Sigmoid colon (tissue), 7 donors: ENCODE data around the gene CLIP4. TPM values are rescaled to one million over a fixed set of nuclear protein-coding genes. Genes with fewer than 3 reads are reported as not detected.
A peak's percentile ranks its signal among the peaks of the same experiment; 100 is the strongest.

Experiments
- DNase-seq: peaks from one replicate; pipeline ENCODE4 v3.0.0-alpha.2; 2019
- H3K27ac ChIP-seq, 4 donors: fragments of 200-600 bp; sonication (generic); one replicate each; pipeline ENCODE4 v1.5.1; 2016 to 2019; ENCODE audit warnings: mild to moderate bottlenecking in 1 of 4
- H3K27me3 ChIP-seq, 3 donors: fragments of 200-600 bp; sonication (generic); one replicate each; pipeline ENCODE4 v1.5.1; 2019; ENCODE audit warnings: mild to moderate bottlenecking in 1 of 3
- H3K36me3 ChIP-seq, 4 donors: fragments of 200-600 bp; sonication (generic); one replicate each; pipeline ENCODE4 v1.5.1; 2016 to 2019
- H3K4me1 ChIP-seq, 4 donors: fragments of 200-600 bp; sonication (generic); one replicate each; pipeline ENCODE4 v1.5.1; 2017 to 2019
- H3K4me3 ChIP-seq, 4 donors: fragments of 200-600 bp; sonication (generic); one replicate each; pipeline ENCODE4 v1.5.1; 2017 to 2019; ENCODE audit warnings: mild to moderate bottlenecking in 2 of 4, moderate library complexity in 1 of 4
- H3K9me3 ChIP-seq, 4 donors: fragments of 200-600 bp in 3 of 4; sonication (generic) in 3 of 4; one replicate each; pipeline versions ENCODE4 v1.5.1 to v1.6.1; 2013 to 2019
- CTCF ChIP-seq, 4 experiments: fragments of 450-650 bp in 3 of 4; fragments of 200-600 bp in 1 of 4; IDR thresholded peaks; one replicate each; pipeline ENCODE4 v1.5.1; 2016 to 2019; ENCODE audit warnings: antibody characterized with exemption in 4 of 4, mild to moderate bottlenecking in 3 of 4, moderate library complexity in 2 of 4
- EP300 ChIP-seq, 4 donors: sonication (generic); formaldehyde crosslinking; IDR thresholded peaks; one replicate each; pipeline ENCODE4 v1.6.1; 2017; ENCODE audit warnings: antibody characterized with exemption in 4 of 4
- POLR2A ChIP-seq, 2 donors: fragments of 450-650 bp; IDR thresholded peaks; one replicate each; pipeline ENCODE4 v1.6.1; 2016; ENCODE audit warnings: antibody characterized with exemption in 2 of 2, mild to moderate bottlenecking in 2 of 2, moderate library complexity in 2 of 2
- POLR2AphosphoS5 ChIP-seq, 4 donors: sonication (generic); formaldehyde crosslinking; IDR thresholded peaks; one replicate each; pipeline ENCODE4 v1.6.1; 2017; ENCODE audit warnings: antibody characterized with exemption in 4 of 4
- WGBS, 2 donors: extraction: QIAGEN DNeasy Blood & Tissue Kit; methylation state at CpG; one replicate each; pipeline ENCODE4 v1.1.7; 2013; 5-methylcytosine and 5-hydroxymethylcytosine counted together
- intact Hi-C: fragments of 100-400 bp; cut with DNase I; formaldehyde crosslinking; loops from one replicate; pipeline ENCODE4 v1.15.1; 2023
- polyA plus RNA-seq, 3 donors: library from polyadenylated mRNA; stranded (reverse); fragments of 200-250 nt; gene quantifications; one replicate each; pipeline ENCODE4 v1.2.3, GENCODE V29; 2013
- total RNA-seq, 4 donors: library from RNA; depleted of rRNA; stranded (reverse); fragments of >200 nt; gene quantifications; one replicate each; pipeline ENCODE4 v1.1.0, GENCODE V29; 2016
- donor health status: healthy with polysubstance abuse.
- donor health status: Bipolar disorder and iron deficiency.
- donor health status: healthy.

The CLIP4 gene
- total and polyA plus RNA-seq, 7 donors: 1.8 to 94.6 (median 68.5) TPM

- Histone ChIP-seq H3K4me3 (no peak overlapping the region), H3K27me3 (no peaks in the 10 kb centered on the region), H3K4me1 (peaks cover 0 to 18% (median 8%) of the 10 kb centered on the region in 4 donors), H3K36me3 (no peaks in the 10 kb centered on the region), H3K27ac (no peak overlapping the region), H3K9me3 (no peaks in the 10 kb centered on the region)
- DNase-seq: no peak
- TF ChIP-seq EP300 (IDR thresholded peaks at IDR 0.05): no peak
- TF ChIP-seq POLR2A (IDR thresholded peaks at IDR 0.05): no peak
- no peak for TF ChIP-seq CTCF (IDR thresholded peaks at IDR 0.05)
- TF ChIP-seq POLR2AphosphoS5 (IDR thresholded peaks at IDR 0.05): no peak
- intact Hi-C loops: loop anchor here (10.0 kb wide), 1 partner anchor 158 kb away; no protein-coding TSS in a partner anchor
Observed at GRCh38 chr2:29112379-29112778, 2.8 kb upstream of the CLIP4 start.

- no peak for DNase-seq
- Histone ChIP-seq H3K4me1 (peaks cover 0 to 25% (median 16%) of the 10 kb centered on the region in 4 donors), H3K36me3 (no peaks in the 10 kb centered on the region), H3K9me3 (no peaks in the 10 kb centered on the region), H3K27me3 (no peaks in the 10 kb centered on the region), H3K4me3 (no peak overlapping the region), H3K27ac (no peak overlapping the region)
- WGBS, 2 donors: 84 to 91% methylated on average over 5 of the region's 5 CpGs
- TF ChIP-seq POLR2A (IDR thresholded peaks at IDR 0.05) (no peak), EP300 (IDR thresholded peaks at IDR 0.05) (no peak), POLR2AphosphoS5 (IDR thresholded peaks at IDR 0.05) (no peak), CTCF (IDR thresholded peaks at IDR 0.05) (no peak)
- intact Hi-C loops: loop anchor here (10.0 kb wide), 1 partner anchor 158 kb away; no protein-coding TSS in a partner anchor
Observed at GRCh38 chr2:29113027-29113686, 2.1 kb upstream of the CLIP4 start.

GRCh38 chr2:29113891-29114321 lies 1.3 kb upstream of the CLIP4 start:
- Histone ChIP-seq H3K9me3 (no peaks in the 10 kb centered on the region), H3K27me3 (no peaks in the 10 kb centered on the region), H3K36me3 (no peaks in the 10 kb centered on the region), H3K4me1 (peaks cover 0 to 28% (median 19%) of the 10 kb centered on the region in 4 donors), H3K27ac (peak overlapping the region in 3 of 4 donors; percentile 43 to 94 (median 93)), H3K4me3 (no peak overlapping the region)
- DNase-seq: peak; percentile 77
- WGBS, 2 donors: 47 to 59% methylated on average over 4 of the region's 4 CpGs
- intact Hi-C loops: loop anchor here (2.0 to 10.0 kb wide), 2 partner anchors 51 to 159 kb away; no protein-coding TSS in a partner anchor
- TF ChIP-seq POLR2AphosphoS5 (IDR thresholded peaks at IDR 0.05): peak in 1 of 4 donors; percentile 50
- TF ChIP-seq CTCF (IDR thresholded peaks at IDR 0.05): no peak
- TF ChIP-seq POLR2A (IDR thresholded peaks at IDR 0.05): no peak

GRCh38 chr2:29114586-29114945 lies 649 bp upstream of the CLIP4 start:
- Histone ChIP-seq H3K4me3 (peak overlapping the region in 3 of 4 donors; percentile 78 to 84 (median 79)), H3K27ac (peak overlapping the region; percentile 84 to 94 (median 91)), H3K27me3 (no peaks in the 10 kb centered on the region), H3K9me3 (no peaks in the 10 kb centered on the region), H3K36me3 (no peaks in the 10 kb centered on the region), H3K4me1 (peaks cover 0 to 28% (median 21%) of the 10 kb centered on the region in 4 donors)
- no peak for DNase-seq
- WGBS, 2 donors: 84 to 85% methylated on average over 10 of the region's 10 CpGs
- intact Hi-C loops: loop anchor here (2.0 to 10.0 kb wide), 2 partner anchors 52 to 160 kb away; no protein-coding TSS in a partner anchor
- TF ChIP-seq POLR2AphosphoS5 (IDR thresholded peaks at IDR 0.05) (no peak), POLR2A (IDR thresholded peaks at IDR 0.05) (no peak), CTCF (IDR thresholded peaks at IDR 0.05) (no peak), EP300 (IDR thresholded peaks at IDR 0.05) (no peak)
